DND-41 (cell line): Measurements from ENCODE around the gene ARL5A.

ENCODE experiments used
- ATAC-seq: fragments of 200-7000 bp; cut with Tn5 transposase; 3 replicates; pipeline ENCODE4 v1.9.1; 2021; ENCODE audit warnings: low read depth; ENCODE audit not compliant: insufficient read depth
- DNase-seq: peaks from one replicate; pipeline ENCODE4 v3.0.0-alpha.2; 2020
- H2AFZ ChIP-seq: 2 replicates; pipeline ENCODE4 v1.6.0; 2012; ENCODE audit warnings: low read depth, low read length
- H3K27ac ChIP-seq: 2 replicates; pipeline ENCODE4 v1.5.1; 2012; ENCODE audit warnings: low read length, inconsistent platforms
- H3K27me3 ChIP-seq: fragments of 200-600 bp; sonication (generic); 2 replicates; pipeline ENCODE4 v1.6.0; 2012; ENCODE audit warnings: low read length, mild to moderate bottlenecking, inconsistent platforms; ENCODE audit not compliant: insufficient read depth, poor library complexity
- H3K36me3 ChIP-seq: 2 replicates; pipeline ENCODE4 v1.5.1; 2012; ENCODE audit warnings: low read length, inconsistent platforms; ENCODE audit not compliant: insufficient read depth
- H3K4me1 ChIP-seq: 2 replicates; pipeline ENCODE4 v1.5.1; 2012; ENCODE audit warnings: mild to moderate bottlenecking, low read length; ENCODE audit not compliant: insufficient read depth
- H3K4me2 ChIP-seq: 2 replicates; pipeline ENCODE4 v1.6.0; 2012; ENCODE audit warnings: mild to moderate bottlenecking, moderate library complexity, low read length, inconsistent platforms; ENCODE audit not compliant: insufficient read depth
- H3K4me3 ChIP-seq, 2 experiments: fragments of 200-600 bp in 1 of 2; shearing (Covaris generic) in 1 of 2; 2 replicates each; pipeline ENCODE4 v1.5.1; 2012 to 2016; ENCODE audit warnings: inconsistent platforms in 2 of 2, low read length in 2 of 2, mild to moderate bottlenecking in 2 of 2, low read depth in 1 of 2, moderate library complexity in 1 of 2
- H3K79me2 ChIP-seq: 2 replicates; pipeline ENCODE4 v1.6.0; 2012; ENCODE audit warnings: low read length, inconsistent platforms; ENCODE audit not compliant: insufficient read depth
- H3K9ac ChIP-seq: 2 replicates; pipeline ENCODE4 v1.6.0; 2012; ENCODE audit warnings: low read depth, mild to moderate bottlenecking, inconsistent platforms, low read length, moderate library complexity
- H3K9me3 ChIP-seq: 2 replicates; pipeline ENCODE4 v1.5.1; 2012; ENCODE audit warnings: low read length, moderate library complexity, mild to moderate bottlenecking, inconsistent platforms; ENCODE audit not compliant: insufficient read depth, severe bottlenecking
- H4K20me1 ChIP-seq: 2 replicates; pipeline ENCODE4 v1.6.0; 2012; ENCODE audit warnings: low read length; ENCODE audit not compliant: insufficient read depth
- CTCF ChIP-seq: IDR thresholded peaks from 2 replicates; pipeline ENCODE4 v1.5.1; 2012; ENCODE audit warnings: borderline replicate concordance, low read length, moderate library complexity, mild to moderate bottlenecking; ENCODE audit not compliant: poor library complexity, severe bottlenecking; ENCODE audit errors: extremely low read depth
- EZH2 ChIP-seq: IDR thresholded peaks from 3 replicates; pipeline ENCODE4 v1.6.1; 2012; ENCODE audit warnings: borderline replicate concordance, low read depth, mild to moderate bottlenecking, moderate library complexity, low read length, inconsistent platforms; ENCODE audit not compliant: severe bottlenecking

Gene ARL5A

DNA sequence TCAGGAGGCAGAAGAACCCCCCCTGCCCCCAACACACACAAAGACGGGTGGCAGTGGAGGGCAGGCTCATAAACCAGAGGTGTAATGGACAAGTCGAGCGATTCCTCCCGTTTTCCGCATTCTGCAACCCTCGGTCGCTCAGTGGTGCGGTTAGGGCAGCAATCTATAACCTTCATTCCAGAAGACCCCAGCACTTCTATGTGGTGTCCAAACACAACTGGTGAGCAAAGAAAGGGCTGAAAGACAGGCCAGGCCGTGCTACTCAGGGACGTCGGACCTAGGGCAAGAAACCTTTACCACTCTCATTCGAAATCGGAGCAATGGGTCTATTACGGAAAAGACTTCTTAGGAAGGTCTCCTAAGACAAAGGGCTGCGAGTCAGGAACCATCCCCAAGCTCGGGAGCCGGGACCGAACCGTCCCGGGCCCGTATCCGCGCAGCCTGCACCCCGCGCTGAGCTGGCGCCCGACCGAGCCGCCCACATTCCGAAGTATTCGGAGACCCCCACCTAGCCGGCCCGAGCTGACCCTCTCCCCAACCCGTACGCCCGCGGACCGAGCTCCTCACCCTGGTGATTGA lies 568 bp downstream of the ARL5A start:
- Histone ChIP-seq H3K4me2 (peak overlapping the region; percentile 68), H3K79me2 (peaks cover 55% of the 10 kb centered on the region), H3K9ac (peak overlapping the region; percentile 82), H3K27me3 (no peaks in the 10 kb centered on the region), H3K9me3 (no peaks in the 10 kb centered on the region), H3K36me3 (no peaks in the 10 kb centered on the region), H3K4me1 (peaks cover 36% of the 10 kb centered on the region), H2AFZ (peak overlapping the region; percentile 77), H3K27ac (peak overlapping the region; percentile 82), H3K4me3 (peak overlapping the region; percentile 86 to 90), H4K20me1 (peaks cover 12% of the 10 kb centered on the region; the same call in 1 of the 2 replicates)
- ATAC-seq (peak; percentile 47), DNase-seq (peak; percentile 43)
- TF ChIP-seq CTCF (no peak), EZH2 (no peak)

DNA sequence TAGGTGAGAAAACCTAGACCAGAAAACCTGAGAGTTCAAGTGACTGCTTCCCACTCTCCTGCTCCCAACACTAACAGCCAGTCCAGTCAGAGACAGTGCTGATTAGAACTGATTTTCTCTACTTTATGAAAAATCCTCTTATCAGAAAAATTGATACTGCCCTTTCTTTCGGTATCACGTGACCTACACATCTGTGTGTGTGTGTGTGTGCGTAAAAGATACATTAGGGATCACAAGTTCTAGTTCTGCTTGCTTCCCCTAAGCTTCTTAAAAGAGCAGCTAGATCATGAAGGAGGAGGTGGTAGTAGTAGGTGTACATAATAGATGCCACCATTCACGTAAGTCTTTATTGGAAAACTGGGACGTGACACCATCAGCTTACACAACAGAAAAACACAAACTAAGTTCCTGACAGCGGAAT lies 1.5 kb downstream of the ARL5A start:
- no peaks in the 10 kb centered on the region for H3K9me3 ChIP-seq
- H3K4me1 ChIP-seq = peaks cover 36% of the 10 kb centered on the region
- H2AFZ ChIP-seq = no peak overlapping the region
- no peak for ATAC-seq
- no peak for DNase-seq
- H4K20me1 ChIP-seq = peaks cover 14% of the 10 kb centered on the region; the same call in 1 of the 2 replicates
- peak overlapping the region; percentile 86 to 90; a peak in 3 of 4 replicates for H3K4me3 ChIP-seq
- peak overlapping the region; percentile 82; the same call in 1 of the 2 replicates for H3K27ac ChIP-seq
- no peaks in the 10 kb centered on the region for H3K27me3 ChIP-seq
- TF ChIP-seq CTCF = no peak
- no peak for TF ChIP-seq EZH2
- peak overlapping the region; percentile 82 for H3K9ac ChIP-seq
- H3K79me2 ChIP-seq = peaks cover 63% of the 10 kb centered on the region
- no peaks in the 10 kb centered on the region for H3K36me3 ChIP-seq
- peak overlapping the region; percentile 68 for H3K4me2 ChIP-seq

DNA sequence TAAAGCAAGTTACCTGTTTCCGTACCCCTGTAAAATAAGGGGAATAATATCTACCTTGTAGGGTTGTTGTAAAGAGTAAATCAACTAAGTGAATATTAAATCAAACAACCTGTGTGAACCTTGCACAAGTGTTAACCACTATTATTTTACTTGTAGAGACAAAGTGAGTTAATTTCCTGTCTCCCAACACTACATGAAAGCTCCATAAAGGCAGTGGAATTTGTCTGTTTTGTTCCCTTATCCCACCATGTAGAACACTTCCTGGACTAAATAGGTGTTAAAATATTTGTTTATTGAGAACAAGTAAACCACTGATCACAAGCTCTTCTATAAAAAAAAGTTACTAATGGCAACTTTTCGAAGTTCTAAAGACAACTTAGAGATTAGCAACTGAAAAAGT lies 3.3 kb downstream of the ARL5A start:
- DNase-seq (no peak), ATAC-seq (no peak)
- H3K36me3 ChIP-seq = peaks cover 4% of the 10 kb centered on the region; the same call in 1 of the 2 replicates
- peaks cover 79% of the 10 kb centered on the region for H3K79me2 ChIP-seq
- peaks cover 19% of the 10 kb centered on the region; the same call in 1 of the 2 replicates for H4K20me1 ChIP-seq
- no peak overlapping the region for H3K27ac ChIP-seq
- H3K27me3 ChIP-seq = no peaks in the 10 kb centered on the region
- no peak overlapping the region for H3K4me3 ChIP-seq
- peaks cover 36% of the 10 kb centered on the region for H3K4me1 ChIP-seq
- peak overlapping the region; percentile 35 for H3K4me2 ChIP-seq
- no peak overlapping the region for H2AFZ ChIP-seq
- TF ChIP-seq EZH2 = no peak
- TF ChIP-seq CTCF = no peak
- no peaks in the 10 kb centered on the region for H3K9me3 ChIP-seq
- no peak overlapping the region for H3K9ac ChIP-seq

GRCh38 chr2:151823651-151824050 lies 4.6 kb downstream of the ARL5A start:
- no peak for DNase-seq
- ATAC-seq = no peak
- no peak overlapping the region for H3K4me3 ChIP-seq
- H3K4me1 ChIP-seq = peaks cover 31% of the 10 kb centered on the region
- no peak overlapping the region for H3K27ac ChIP-seq
- H3K9ac ChIP-seq = no peak overlapping the region
- H3K79me2 ChIP-seq = peaks cover 91% of the 10 kb centered on the region
- H3K36me3 ChIP-seq = peaks cover 4% of the 10 kb centered on the region; the same call in 1 of the 2 replicates
- TF ChIP-seq CTCF (no peak), EZH2 (no peak)
- no peak overlapping the region for H3K4me2 ChIP-seq
- H2AFZ ChIP-seq = no peak overlapping the region
- H4K20me1 ChIP-seq = peaks cover 19% of the 10 kb centered on the region; the same call in 1 of the 2 replicates
- no peaks in the 10 kb centered on the region for H3K9me3 ChIP-seq
- H3K27me3 ChIP-seq = no peaks in the 10 kb centered on the region
